HG03175 (cell line): ENCODE measurements around the gene OBP2A.
"Not testable (repeated sequence)": the region's sequence is repeated elsewhere in the genome, so short reads cannot be mapped to it uniquely, and the experiment has no call there.

ENCODE experiments used
- ATAC-seq: cut with Tn5 transposase; IDR thresholded peaks from one replicate; pipeline ENCODE4 v1.9.1; 2021; ENCODE audit warnings: mild to moderate bottlenecking, moderate library complexity; ENCODE audit not compliant: unreplicated experiment

The OBP2A gene

DNA sequence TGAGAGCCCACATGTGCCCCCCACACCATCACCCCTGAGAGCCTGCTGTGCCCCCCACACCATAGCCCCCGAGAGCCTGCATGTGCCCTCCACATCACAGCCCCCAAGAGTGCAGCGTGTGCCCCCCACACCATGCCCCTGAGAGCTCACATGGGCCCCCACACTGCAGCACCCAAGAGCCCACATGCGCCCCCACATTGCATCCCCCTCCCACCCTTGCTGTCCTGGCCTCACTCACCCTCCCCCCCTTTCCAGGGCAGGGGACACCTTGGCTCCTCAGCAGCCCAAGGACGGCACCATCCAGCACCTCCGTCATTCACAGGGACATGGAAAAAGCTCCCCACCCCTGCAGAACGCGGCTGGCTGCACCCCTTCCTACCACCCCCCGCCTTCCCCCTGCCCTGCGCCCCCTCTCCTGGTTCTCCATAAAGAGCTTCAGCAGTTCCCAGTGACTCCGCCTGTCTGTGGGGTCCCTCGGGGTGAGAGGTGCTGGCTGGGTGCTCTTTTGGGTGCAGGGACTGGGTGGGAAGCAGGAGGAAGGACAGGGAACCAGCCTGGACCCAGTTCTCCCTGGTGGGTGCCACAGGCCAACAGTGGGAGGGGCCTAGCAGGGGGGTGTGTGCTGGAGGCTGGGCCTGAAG lies 19.7 kb upstream of the OBP2A start:
- ATAC-seq: no peak

DNA sequence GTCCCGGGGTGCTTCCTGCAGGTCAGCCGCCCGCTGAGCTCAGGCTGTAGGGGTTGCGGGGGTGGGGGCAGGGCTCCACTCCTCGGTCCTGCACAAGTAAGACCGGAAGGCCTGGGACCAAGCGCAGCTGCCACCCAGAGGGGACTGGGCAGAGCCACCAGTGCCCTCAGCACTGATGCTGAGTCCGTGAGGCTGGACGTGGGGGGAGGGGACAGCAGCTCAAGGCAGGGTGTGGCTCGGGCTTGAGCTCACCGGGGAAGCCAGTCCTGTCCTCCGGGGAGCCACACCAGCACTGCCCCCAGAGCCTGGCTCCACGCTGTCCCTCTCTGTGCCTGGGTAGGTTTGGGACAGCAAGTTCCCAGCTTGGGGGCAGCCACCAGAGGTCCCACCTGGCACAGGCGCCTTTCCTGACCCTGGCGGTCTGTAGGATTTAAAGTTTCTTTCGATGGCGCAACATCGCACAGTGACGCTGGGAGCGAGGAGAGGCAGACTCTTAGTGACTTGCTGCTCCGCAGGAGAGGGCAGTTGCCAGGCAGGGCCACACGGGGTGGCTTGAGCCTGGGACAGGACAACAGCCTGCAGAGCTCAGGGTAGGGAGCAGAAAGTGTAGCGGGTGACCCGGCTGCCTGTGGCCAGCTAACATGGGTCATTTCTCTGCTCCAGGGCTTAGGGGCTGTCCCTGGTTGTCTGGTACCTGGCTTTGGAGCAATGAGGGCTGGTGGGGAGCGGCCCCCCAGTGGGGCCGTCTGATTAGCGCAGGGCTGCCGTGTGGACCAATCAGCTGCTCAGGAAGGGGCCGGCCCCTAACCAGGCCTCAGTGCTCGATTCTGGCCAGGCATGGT lies 19.0 kb upstream of the OBP2A start:
- no peak for ATAC-seq

DNA sequence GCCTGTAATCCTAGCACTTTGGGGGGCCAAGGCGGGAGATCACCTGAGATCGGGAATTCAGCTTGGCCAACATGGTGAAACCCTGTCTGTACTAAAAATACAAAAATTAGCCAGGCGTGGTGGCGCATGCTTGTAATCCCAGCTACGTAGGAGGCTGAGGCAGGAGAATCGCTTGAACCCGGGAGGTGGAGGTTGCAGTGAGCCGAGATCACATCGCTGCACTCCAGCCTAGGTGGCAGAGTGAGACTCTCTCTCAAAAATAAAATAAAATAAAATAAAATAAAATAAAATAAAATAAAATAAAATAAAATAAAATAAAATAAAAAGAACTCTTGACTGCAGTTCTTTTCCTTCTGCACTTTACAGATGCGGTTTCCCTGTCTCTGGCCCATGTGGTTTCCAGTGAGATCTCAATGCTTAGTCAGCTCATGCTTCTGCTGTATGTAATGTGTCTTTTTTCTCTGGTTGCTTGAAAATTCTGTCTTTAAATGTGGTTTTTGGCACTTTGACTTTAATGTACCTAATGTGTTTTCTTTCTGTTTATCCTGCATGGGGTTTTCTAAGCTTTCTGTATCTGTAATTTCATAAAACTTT lies 17.0 kb upstream of the OBP2A start:
- not testable (repeated sequence) for ATAC-seq

DNA sequence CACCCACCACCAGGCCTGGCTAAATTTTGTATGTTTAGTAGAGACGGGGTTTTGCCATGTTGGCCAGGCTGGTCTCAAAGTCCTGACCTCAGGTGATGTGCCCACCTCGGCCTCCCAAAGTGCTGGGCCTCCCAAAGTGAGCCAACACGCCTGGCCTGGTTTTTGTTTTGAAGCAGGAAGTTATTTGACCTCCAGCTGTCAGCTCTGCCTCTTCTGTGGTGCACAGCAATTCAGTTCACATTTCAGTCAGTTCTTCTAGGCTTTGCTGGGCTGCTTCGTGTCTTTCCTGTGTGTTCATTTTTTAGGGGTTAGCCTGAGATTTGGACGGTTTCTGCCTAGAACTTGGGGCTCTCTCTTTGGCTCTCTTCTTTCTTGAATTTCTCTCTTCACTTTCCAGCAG lies 15.8 kb upstream of the OBP2A start:
- no peak for ATAC-seq

DNA sequence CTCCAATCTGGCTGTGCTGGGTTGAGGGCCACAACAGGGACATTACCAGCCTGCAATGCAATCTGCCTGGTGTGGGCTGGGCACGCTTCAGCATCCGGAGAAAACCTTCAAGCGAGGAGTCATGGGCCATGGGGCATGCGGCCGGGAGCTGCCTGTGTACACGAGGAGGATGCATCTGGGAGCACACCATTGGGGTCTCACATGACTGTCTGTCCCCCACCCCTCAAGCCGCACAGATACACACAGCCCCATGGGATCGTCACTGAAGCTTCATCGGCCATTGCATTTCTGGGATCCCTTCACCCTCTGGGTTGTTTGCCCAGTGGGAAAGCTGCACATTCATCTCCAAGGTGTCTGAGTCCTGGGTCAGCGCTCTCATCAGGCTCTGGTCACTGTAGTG lies 14.8 kb upstream of the OBP2A start:
- ATAC-seq: no peak

DNA sequence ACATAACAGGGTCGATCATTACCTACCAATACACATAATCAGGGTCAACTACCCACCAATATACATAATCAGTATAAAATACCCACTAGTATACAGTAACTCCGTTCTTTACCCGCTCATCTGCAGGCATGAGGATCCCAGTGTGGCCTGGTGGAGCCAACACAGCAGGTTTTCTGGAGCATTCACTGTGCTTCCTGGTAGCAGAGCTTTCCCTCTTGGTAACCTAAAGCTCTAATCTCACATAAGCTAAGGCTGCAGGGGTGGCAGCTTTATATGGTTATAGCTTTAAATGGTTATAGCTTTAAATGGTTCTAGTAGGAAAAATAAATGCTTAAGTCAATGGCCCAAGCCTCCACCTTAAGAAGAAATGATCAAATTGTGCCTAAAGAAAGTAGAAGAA lies 12.8 kb upstream of the OBP2A start:
- no peak for ATAC-seq

DNA sequence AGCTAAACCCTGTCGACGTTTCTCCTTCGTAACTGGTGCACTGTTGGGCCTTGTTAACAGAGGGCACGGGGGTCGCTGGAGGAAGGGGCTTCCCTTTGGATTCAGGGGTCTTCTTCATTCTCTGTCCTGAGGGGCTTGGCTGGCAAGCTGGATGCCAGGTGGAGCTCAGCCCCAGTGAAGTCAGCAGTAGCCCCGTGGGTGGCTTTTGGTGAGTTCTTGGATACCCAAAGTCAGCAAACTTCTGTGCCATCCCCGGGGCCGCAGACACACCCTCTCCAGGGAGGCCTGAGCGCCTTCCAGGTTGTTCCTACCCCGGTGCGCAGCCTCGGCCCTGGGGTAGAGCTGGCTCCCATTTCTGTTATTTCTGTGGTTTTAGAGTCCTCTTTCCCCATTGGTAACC lies 12.3 kb upstream of the OBP2A start:
- no peak for ATAC-seq

DNA sequence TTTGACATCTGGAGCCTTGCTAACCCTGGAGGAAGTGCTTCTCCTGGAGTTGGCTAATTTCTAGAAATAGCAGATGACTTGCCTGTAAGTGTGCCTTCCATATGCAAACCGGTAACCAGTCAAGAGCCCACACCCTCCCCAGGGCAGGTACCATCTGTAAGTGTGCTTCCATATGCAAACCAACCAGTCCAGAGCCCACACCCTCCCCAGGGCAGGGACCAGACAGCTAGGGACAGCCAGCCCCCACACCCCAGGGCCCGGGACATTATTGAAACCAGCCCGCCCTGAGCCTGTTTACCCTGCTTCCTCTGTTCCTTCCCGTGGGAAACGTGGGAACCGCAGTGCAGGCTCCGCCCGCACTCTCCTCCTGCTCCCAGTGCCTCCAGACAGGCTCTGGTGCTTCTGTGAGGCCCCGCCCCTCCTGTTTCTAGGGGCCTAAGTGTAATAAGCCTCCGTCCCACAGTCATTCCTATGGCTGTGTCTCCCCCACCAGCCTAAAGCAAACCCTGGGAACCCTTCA lies 11.7 kb upstream of the OBP2A start:
- ATAC-seq: not testable (repeated sequence)

DNA sequence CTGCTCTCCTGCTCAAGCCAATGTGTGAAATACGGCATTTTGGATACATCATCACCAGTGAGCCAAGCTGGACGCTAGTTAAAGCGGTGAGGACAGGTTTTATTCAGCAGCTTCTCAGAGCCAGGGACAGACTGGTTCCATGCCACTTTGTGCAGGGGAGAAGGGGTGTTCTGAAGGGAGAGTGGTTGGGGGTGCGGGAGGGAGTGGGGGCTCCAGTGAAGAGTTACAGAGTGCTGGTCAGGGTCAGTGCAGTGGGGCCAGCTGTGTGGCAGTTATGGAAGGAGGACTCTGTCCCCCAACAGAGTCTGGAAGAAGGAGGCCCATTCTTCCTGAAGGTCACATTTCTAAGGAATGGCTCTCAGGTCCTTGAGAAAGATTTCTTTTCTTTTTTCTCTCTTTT lies 11.1 kb upstream of the OBP2A start:
- ATAC-seq: not testable (repeated sequence)

DNA sequence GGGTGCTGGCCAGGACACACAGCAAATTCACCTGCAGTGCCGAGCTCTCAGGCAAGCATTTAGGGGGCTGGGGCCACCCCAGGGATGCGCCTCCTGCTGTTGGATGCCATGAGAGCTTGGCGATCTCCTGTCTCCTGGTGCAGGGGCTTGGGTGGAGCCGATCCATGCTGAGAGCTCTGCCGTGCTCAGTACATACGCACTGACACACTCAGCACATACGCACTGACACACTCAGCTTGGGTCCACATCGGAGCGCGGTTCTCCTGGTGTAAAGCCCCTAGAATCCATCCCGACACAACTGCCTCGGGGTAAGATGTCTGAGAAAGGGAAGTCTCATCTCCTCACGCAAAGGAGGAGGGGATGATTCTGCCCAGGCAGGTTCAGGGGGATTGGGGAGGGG lies 10.3 kb upstream of the OBP2A start:
- ATAC-seq: not testable (repeated sequence)

DNA sequence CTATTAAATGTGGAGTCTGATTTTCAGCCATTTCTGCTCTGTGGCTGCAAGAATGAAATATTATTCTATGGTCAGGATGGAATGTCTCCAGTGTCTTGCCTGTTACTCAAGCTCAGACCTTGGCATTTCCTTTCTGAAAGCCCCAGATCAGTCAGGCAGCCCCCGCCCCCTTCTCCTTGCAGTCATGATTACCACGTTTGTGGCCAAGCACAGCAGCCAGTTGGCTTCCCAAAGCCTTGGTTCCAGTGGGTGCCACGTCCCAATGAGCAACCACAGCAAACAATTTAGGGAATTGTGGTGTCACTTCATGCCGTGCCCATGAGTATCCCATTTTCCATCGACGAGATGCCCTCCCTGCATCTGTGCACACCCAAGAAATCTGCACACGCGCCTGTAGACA lies 9.7 kb upstream of the OBP2A start:
- ATAC-seq: no peak

DNA sequence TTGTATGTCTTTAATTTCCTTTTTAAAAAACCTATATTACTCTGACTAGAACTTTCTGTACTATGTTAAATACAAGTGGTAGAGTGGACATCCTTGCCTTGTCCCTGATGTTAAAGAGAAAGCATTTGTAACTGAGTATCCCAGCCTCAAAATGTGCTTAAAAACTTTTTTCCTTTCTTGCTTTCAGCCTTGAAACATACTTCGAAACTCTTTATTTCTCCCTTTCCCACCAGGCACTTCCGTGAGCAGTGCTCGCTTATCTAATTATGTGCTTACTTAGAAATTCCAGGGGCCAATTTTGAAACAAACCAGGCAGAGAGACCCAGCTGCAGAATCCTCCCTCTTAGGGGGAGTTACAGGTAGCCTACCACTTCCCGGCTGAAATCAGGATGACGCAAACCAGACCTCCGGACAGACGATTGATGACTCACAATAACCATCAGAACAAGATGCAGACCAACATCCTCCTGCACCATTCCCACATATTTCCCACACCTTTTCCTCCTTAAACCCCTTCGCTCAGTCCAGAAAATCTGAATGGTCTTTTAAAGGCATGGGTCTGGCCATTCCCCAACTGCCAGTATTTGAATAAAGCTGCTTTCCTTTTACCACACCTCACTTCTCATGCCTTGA lies 2.5 kb upstream of the OBP2A start:
- not testable (repeated sequence) for ATAC-seq

DNA sequence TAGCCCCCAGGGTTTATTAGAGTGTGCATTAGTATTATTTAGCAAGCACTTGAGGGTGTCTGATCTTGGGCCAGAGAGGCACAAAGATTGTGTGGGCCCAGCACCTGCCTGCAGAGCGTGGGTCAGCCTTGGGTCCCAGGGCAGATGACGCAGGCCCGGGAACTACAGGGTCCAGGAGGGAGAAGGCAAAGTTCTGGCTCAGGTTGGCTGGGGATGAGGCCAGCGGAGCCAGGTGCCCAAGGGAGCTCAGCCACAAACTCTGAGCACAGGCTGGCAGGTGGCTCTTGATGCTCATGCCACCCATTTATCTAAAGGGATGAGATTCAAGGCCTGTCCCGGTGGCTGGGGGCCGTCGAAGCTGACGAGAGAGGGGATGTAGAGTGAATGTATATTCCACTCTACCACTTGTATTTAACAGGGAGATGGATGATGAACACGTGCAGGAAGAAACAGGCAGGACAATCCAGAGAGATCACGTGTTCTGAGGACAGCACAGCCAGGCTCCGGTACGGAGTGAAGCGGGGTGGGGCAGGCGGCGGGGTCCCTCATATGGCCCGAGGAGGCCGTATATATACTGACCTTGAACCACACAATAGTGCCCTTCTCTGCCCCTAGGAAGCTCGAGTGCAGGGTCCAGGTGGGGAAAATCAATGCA lies 818 bp upstream of the OBP2A start:
- ATAC-seq: no peak

DNA sequence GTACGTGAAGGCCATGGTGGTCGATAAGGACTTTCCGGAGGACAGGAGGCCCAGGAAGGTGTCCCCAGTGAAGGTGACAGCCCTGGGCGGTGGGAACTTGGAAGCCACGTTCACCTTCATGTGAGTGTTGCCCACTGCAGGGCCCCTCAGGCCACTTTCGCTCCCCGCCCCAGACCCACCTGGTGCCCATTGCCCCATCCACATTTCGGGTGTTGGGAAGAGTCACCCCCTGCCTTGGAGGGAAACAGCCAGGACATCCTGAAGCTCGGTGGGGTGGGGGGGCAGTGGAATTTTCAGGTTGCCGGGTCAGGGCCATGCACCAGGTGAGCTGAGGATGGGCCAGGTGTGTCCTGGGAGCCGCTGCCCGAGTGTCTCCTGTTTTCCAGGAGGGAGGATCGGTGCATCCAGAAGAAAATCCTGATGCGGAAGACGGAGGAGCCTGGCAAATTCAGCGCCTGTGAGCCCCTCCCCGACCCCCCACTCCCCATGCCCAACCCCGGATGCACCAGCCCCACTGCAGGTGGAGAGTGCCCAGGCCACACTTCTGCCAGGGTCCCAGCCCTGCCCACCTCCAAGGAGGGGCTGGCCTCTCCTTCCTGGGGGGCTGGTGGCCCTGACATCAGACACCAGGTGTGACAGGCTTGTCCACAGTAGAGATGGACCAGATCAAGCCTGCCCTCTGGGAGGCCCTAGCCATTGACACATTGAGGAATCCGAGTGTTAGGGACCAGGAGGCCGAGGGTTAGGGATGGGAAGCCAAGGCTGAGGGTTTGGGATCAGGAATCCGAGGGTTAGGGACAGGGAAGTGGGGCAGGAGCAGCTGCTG lies 1.1 kb downstream of the OBP2A start:
- ATAC-seq: not testable (repeated sequence)

DNA sequence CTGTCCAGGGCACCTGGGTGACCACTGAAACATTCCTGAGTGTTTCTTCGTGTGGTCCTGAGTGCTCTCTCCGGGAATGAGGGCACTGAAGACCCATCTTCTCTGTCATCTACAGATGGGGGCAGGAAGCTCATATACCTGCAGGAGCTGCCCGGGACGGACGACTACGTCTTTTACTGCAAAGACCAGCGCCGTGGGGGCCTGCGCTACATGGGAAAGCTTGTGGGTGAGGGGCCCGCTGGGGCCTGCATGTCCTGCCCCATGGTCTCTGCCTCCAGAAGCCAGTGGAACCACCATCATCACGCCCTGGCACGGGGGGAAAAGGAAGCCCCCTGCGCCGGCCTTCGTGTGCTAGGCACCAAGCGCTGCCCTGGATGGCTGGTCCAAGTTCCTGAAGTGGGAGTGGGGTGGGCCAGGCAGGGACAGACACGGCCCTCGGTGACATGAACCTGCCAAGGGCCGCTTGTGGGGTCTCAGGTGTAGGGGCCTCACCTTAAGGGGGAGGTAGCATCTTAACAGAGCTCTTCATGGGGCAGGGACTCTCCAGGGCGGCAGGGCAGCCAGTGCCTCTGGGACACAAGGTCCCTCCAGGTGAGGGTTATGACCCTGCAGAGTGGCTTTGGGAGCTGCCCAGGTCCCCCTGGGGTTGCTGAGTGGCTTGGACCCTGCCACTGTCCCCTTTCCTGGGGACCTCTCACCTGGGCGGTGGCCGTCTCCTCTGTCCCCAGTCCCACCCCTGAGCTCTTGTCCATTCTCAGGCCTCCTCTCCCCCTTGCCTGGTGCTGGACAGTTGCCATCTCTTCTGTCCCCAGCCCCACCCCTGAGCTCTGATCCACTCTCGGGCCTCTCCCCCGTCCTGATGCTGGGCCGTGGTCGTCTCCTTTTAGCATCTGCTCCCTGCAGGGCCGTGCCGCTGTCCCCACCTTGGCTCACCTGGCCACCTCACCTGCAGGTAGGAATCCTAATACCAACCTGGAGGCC lies 2.1 kb downstream of the OBP2A start:
- no peak for ATAC-seq

DNA sequence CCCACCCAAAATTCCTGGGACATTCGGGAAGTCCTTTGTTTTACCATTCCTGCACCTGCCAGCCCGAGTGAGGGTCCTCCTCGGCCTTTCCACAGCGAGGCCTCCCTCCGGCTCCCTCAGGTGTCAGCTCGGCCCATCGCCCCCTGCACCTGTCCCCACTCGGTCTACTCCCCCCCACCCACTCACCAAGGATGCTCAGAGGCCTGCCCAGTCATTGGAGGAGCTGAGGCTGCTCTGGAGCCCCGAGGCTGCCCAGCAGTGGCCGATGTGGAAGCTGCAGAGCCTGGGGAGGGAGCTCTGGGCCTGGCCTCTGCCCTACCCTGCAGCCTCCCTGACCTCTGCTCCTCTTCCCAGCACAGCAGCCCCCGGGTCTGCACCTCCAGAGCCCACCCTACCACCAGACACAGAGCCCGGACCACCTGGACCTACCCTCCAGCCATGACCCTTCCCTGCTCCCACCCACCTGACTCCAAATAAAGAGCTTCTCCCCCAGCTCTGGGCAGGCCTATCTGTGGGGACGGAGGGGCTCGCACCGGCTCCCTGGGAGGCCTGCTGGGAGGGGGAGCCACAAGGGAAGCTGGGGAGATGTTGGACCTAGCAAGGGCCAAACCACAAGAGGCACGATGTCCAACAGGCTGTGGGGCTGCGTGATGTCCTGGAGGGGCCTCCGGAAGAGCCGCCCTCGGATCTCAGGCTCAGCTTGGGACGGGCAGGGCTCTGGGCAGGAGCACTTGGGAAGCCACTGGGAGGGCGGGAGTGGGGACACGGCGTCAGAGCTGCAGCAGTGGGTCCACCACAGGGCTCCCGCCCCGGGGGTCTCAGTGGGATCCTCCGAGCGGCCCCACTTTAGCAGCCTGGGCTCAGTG lies 3.8 kb downstream of the OBP2A start:
- not testable (repeated sequence) for ATAC-seq

DNA sequence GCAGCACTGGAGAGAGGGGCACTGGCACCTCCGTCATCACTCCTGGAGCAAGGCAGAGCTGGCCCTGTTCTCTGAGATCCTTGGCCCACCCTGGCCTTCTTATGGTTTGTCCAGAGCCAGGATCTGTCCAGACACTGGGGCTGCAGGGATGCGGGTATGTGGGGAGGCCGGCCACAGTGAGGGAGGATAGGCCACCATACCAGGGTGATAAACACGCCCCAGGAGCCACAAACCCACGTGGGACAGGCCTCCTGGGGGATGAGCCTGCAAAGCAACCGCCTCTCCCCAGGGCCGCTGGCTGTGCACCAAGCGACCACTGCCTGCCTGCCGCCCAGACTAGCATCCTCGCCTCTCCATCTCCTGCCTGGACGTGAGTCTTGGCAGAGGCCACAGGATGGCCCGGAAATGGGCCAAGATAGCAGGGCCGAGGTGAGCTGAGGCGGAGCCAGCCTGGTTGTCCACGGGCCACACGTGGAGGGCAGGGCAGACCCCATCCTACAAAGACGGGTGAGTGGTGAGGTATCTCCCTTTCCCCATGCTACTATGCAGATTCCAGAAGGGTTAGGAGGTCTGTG lies 4.5 kb downstream of the OBP2A start:
- ATAC-seq: no peak

DNA sequence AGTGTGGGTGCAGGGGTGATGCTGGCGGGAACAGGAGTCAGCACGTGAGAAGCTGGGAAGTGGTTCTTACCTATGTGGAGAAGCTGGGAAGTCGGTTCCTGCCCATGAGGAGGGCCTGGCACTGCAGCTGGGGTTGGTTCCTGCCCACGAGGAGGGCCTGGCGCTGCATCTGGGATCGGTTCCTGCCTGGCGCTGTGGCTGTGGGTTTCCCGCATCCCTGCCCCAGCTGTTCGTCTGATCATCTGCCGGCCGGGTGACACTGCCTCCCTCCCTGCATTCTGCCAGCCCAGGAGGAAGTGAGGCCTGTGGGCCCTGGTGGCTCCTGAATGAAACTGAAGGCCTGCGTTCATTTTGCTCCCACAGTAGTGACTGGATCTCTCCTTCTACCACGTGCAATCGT lies 5.1 kb downstream of the OBP2A start:
- ATAC-seq: no peak
